Sigmoid colon (tissue), 7 donors: ENCODE measurements around the gene CHPF. TPM values are rescaled to one million over a fixed set of nuclear protein-coding genes. Genes with fewer than 3 reads are reported as not detected.

ENCODE experiments used
- DNase-seq: peaks from one replicate; pipeline ENCODE4 v3.0.0-alpha.2; 2019
- H3K27ac ChIP-seq, 4 donors: fragments of 200-600 bp; sonication (generic); one replicate each; pipeline ENCODE4 v1.5.1; 2016 to 2019; ENCODE audit warnings: mild to moderate bottlenecking in 1 of 4
- H3K27me3 ChIP-seq, 3 donors: fragments of 200-600 bp; sonication (generic); one replicate each; pipeline ENCODE4 v1.5.1; 2019; ENCODE audit warnings: mild to moderate bottlenecking in 1 of 3
- H3K36me3 ChIP-seq, 4 donors: fragments of 200-600 bp; sonication (generic); one replicate each; pipeline ENCODE4 v1.5.1; 2016 to 2019
- H3K4me1 ChIP-seq, 4 donors: fragments of 200-600 bp; sonication (generic); one replicate each; pipeline ENCODE4 v1.5.1; 2017 to 2019
- H3K4me3 ChIP-seq, 4 donors: fragments of 200-600 bp; sonication (generic); one replicate each; pipeline ENCODE4 v1.5.1; 2017 to 2019; ENCODE audit warnings: mild to moderate bottlenecking in 2 of 4, moderate library complexity in 1 of 4
- H3K9me3 ChIP-seq, 4 donors: fragments of 200-600 bp in 3 of 4; sonication (generic) in 3 of 4; one replicate each; pipeline versions ENCODE4 v1.5.1 to v1.6.1; 2013 to 2019
- EP300 ChIP-seq, 4 donors: sonication (generic); formaldehyde crosslinking; IDR thresholded peaks; one replicate each; pipeline ENCODE4 v1.6.1; 2017; ENCODE audit warnings: antibody characterized with exemption in 4 of 4
- POLR2A ChIP-seq, 2 donors: fragments of 450-650 bp; IDR thresholded peaks; one replicate each; pipeline ENCODE4 v1.6.1; 2016; ENCODE audit warnings: antibody characterized with exemption in 2 of 2, mild to moderate bottlenecking in 2 of 2, moderate library complexity in 2 of 2
- POLR2AphosphoS5 ChIP-seq, 4 donors: sonication (generic); formaldehyde crosslinking; IDR thresholded peaks; one replicate each; pipeline ENCODE4 v1.6.1; 2017; ENCODE audit warnings: antibody characterized with exemption in 4 of 4
- WGBS, 2 donors: extraction: QIAGEN DNeasy Blood & Tissue Kit; methylation state at CpG; one replicate each; pipeline ENCODE4 v1.1.7; 2013; 5-methylcytosine and 5-hydroxymethylcytosine counted together
- intact Hi-C: fragments of 100-400 bp; cut with DNase I; formaldehyde crosslinking; loops from one replicate; pipeline ENCODE4 v1.15.1; 2023
- polyA plus RNA-seq, 3 donors: library from polyadenylated mRNA; stranded (reverse); fragments of 200-250 nt; gene quantifications; one replicate each; pipeline ENCODE4 v1.2.3, GENCODE V29; 2013
- total RNA-seq, 4 donors: library from RNA; depleted of rRNA; stranded (reverse); fragments of >200 nt; gene quantifications; one replicate each; pipeline ENCODE4 v1.1.0, GENCODE V29; 2016
- TF ChIP-seq, protein P1 (sequence below), 4 experiments: fragments of 450-650 bp in 3 of 4; fragments of 200-600 bp in 1 of 4; IDR thresholded peaks; one replicate each; pipeline ENCODE4 v1.5.1; 2016 to 2019; ENCODE audit warnings: antibody characterized with exemption in 4 of 4, mild to moderate bottlenecking in 3 of 4, moderate library complexity in 2 of 4
- donor health status: healthy with polysubstance abuse.
- donor health status: Bipolar disorder and iron deficiency.
- donor health status: healthy.

The CHPF gene
- total and polyA plus RNA-seq, 7 donors = 5.5 to 39.1 (median 21.3) TPM

DNA sequence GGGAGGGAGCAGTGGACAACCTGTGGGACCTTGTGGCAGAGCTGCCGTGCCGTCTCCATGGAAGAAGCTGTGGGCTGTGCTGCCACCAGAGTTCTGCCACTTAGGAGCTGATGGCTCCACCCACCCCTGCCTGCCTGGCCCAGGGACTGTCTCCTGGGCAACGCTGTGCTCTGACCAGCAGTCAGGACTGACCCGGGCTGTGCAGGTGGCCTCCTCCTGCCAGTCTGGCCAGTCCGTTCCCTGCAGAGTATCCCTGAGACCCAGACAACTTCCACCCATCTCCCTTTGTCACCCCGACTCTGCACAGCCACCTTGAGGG is 16.6 kb downstream of the CHPF start:
- TF ChIP-seq, protein P1, sequence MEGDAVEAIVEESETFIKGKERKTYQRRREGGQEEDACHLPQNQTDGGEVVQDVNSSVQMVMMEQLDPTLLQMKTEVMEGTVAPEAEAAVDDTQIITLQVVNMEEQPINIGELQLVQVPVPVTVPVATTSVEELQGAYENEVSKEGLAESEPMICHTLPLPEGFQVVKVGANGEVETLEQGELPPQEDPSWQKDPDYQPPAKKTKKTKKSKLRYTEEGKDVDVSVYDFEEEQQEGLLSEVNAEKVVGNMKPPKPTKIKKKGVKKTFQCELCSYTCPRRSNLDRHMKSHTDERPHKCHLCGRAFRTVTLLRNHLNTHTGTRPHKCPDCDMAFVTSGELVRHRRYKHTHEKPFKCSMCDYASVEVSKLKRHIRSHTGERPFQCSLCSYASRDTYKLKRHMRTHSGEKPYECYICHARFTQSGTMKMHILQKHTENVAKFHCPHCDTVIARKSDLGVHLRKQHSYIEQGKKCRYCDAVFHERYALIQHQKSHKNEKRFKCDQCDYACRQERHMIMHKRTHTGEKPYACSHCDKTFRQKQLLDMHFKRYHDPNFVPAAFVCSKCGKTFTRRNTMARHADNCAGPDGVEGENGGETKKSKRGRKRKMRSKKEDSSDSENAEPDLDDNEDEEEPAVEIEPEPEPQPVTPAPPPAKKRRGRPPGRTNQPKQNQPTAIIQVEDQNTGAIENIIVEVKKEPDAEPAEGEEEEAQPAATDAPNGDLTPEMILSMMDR (IDR thresholded peaks at IDR 0.05) = no peak
- TF ChIP-seq POLR2A (IDR thresholded peaks at IDR 0.05) (no peak), POLR2AphosphoS5 (IDR thresholded peaks at IDR 0.05) (no peak), EP300 (IDR thresholded peaks at IDR 0.05) (no peak)
- intact Hi-C loops = no loop called here
- WGBS, 2 donors = 18 to 55% methylated on average over 6 of the region's 6 CpGs
- Histone ChIP-seq H3K27ac (no peak overlapping the region), H3K27me3 (peaks cover 0 to 17% (median 0%) of the 10 kb centered on the region in 3 donors), H3K4me1 (peaks cover 0 to 25% (median 18%) of the 10 kb centered on the region in 4 donors), H3K4me3 (no peak overlapping the region), H3K9me3 (no peaks in the 10 kb centered on the region), H3K36me3 (no peaks in the 10 kb centered on the region)
- no peak for DNase-seq

- no peaks in the 10 kb centered on the region for H3K9me3 ChIP-seq
- TF ChIP-seq EP300 (IDR thresholded peaks at IDR 0.05) = no peak
- WGBS, 2 donors = 46 to 49% methylated on average over 10 to 11 of the region's 11 CpGs
- peaks cover 0 to 30% (median 23%) of the 10 kb centered on the region in 4 donors for H3K4me1 ChIP-seq
- peaks cover 0 to 17% (median 0%) of the 10 kb centered on the region in 3 donors for H3K27me3 ChIP-seq
- no peak for DNase-seq
- H3K36me3 ChIP-seq = no peaks in the 10 kb centered on the region
- intact Hi-C loops = no loop called here
- no peak overlapping the region for H3K27ac ChIP-seq
- no peak overlapping the region for H3K4me3 ChIP-seq
These were observed 17.1 kb downstream of the CHPF start for GRCh38 chr2:219526320-219527075.

- H3K9me3 ChIP-seq = no peaks in the 10 kb centered on the region
These were observed 17.9 kb downstream of the CHPF start for GRCh38 chr2:219525533-219526232.

DNA sequence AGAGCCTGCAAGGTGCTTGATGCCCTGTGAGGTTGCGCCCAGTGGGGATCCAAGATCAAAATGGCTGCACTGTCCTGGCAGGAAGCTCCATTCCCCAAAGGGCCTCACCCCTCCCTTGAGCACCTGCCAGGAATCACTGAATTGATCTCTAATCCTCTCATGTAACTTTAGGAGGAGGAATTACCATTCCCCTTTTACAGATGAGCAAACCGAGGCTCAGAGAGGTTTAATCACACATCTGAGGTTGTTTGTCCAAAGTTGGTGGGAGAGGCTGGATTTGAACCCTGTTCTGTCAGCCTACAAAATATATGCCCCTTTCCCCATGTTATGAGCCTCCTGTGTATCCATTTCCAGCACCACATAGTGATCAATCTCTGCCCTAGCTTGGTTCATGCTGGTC is 18.8 kb downstream of the CHPF start:
- H3K27me3 ChIP-seq = peaks cover 0 to 17% (median 0%) of the 10 kb centered on the region in 3 donors
- intact Hi-C loops = no loop called here

More at GRCh38 chr2:219525533-219526232, 17.9 kb downstream of the CHPF start:
- peaks cover 0 to 38% (median 30%) of the 10 kb centered on the region in 4 donors for H3K4me1 ChIP-seq
- H3K27ac ChIP-seq = no peak overlapping the region
- DNase-seq = no peak
- H3K36me3 ChIP-seq = no peaks in the 10 kb centered on the region
- intact Hi-C loops = no loop called here
- H3K4me3 ChIP-seq = no peak overlapping the region
- TF ChIP-seq POLR2AphosphoS5 (IDR thresholded peaks at IDR 0.05) (no peak), POLR2A (IDR thresholded peaks at IDR 0.05) (no peak), EP300 (IDR thresholded peaks at IDR 0.05) (no peak)
- TF ChIP-seq, protein P1 (IDR thresholded peaks at IDR 0.05) = no peak
- WGBS, 2 donors = 53 to 56% methylated on average over 9 of the region's 9 CpGs
- H3K27me3 ChIP-seq = peaks cover 0 to 17% (median 0%) of the 10 kb centered on the region in 3 donors

GRCh38 chr2:219523031-219523671 is 20.5 kb downstream of the CHPF start:
- H3K27me3 ChIP-seq = peaks cover 0 to 17% (median 0%) of the 10 kb centered on the region in 3 donors
- H3K27ac ChIP-seq = peak overlapping the region; percentile 81 to 88 (median 83)
- TF ChIP-seq POLR2A (IDR thresholded peaks at IDR 0.05) (no peak), POLR2AphosphoS5 (IDR thresholded peaks at IDR 0.05) (peak in 1 of 4 donors; percentile 3), EP300 (IDR thresholded peaks at IDR 0.05) (no peak)
- TF ChIP-seq, protein P1 (IDR thresholded peaks at IDR 0.05) = no peak
- H3K4me1 ChIP-seq = peaks cover 0 to 31% (median 27%) of the 10 kb centered on the region in 4 donors
- 16 to 22% methylated on average over 24 of the region's 24 CpGs for WGBS, 2 donors
- peak overlapping the region; percentile 18 to 49 (median 43) for H3K4me3 ChIP-seq
- intact Hi-C loops = loop anchor here (2.0 kb wide), 1 partner anchor 118 kb away; no protein-coding TSS in a partner anchor
- no peaks in the 10 kb centered on the region for H3K9me3 ChIP-seq
- no peaks in the 10 kb centered on the region for H3K36me3 ChIP-seq
- DNase-seq = no peak

More for the DNA sequence above, 18.8 kb downstream of the CHPF start:
- WGBS, 2 donors = 84 to 98% methylated on average over 2 of the region's 2 CpGs
- Histone ChIP-seq H3K27ac (no peak overlapping the region), H3K36me3 (no peaks in the 10 kb centered on the region), H3K9me3 (no peaks in the 10 kb centered on the region), H3K4me1 (peaks cover 0 to 35% (median 29%) of the 10 kb centered on the region in 4 donors), H3K4me3 (no peak overlapping the region)
- TF ChIP-seq POLR2A (IDR thresholded peaks at IDR 0.05) (no peak), POLR2AphosphoS5 (IDR thresholded peaks at IDR 0.05) (no peak)
- DNase-seq = no peak
